SK-N-SH (cell line): ENCODE results near the gene KCNH4. TPM values are rescaled to one million over a fixed set of nuclear protein-coding genes. Genes with fewer than 3 reads are reported as not detected.
A peak's percentile ranks its signal among the peaks of the same experiment; 100 is the strongest.

ENCODE experiments used
- CTCF ChIA-PET: fragments of 300-600, 350-600 bp; formaldehyde crosslinking; extraction: SDS; loops from one replicate; lab custom pipeline; 2021; lab: Yijun Ruan, JAX
- POLR2A ChIA-PET: fragments of 350-600 bp; sonication (Branson Sonifier 250); formaldehyde crosslinking; extraction: SDS; loops from one replicate; lab custom pipeline; 2020; ENCODE audit warnings: antibody characterized with exemption, inconsistent platforms; lab: Yijun Ruan, JAX
- DNase-seq: peaks from one replicate; pipeline ENCODE4 v3.0.0; 2012
- H2AFZ ChIP-seq: fragments of 200-600 bp; sonication (generic); 2 replicates; pipeline ENCODE4 v1.8.1; 2016; ENCODE audit warnings: antibody characterized with exemption, mild to moderate bottlenecking, low read depth
- H3F3A ChIP-seq: fragments of 200-600 bp; sonication (generic); replicated peaks from 2 replicates; pipeline ENCODE3; 2016; ENCODE audit warnings: antibody characterized with exemption, mild to moderate bottlenecking; ENCODE audit not compliant: insufficient read depth
- H3K27ac ChIP-seq, 2 experiments: fragments of 200-500 bp in 1 of 2; fragments of 200-600 bp in 1 of 2; sonication (Bioruptor generic) in 1 of 2; sonication (generic), shearing (Covaris generic) in 1 of 2; 2 replicates each; pipeline versions ENCODE4 v1.5.1 to v1.6.1; 2014 to 2016; ENCODE audit warnings: low read depth in 2 of 2, inconsistent platforms in 1 of 2, low read length in 1 of 2, mild to moderate bottlenecking in 1 of 2, mixed read lengths in 1 of 2
- H3K27me3 ChIP-seq: fragments of 200-600 bp; sonication (generic), shearing (Covaris generic); 2 replicates; pipeline ENCODE4 v1.6.1; 2016; ENCODE audit warnings: mixed run types; ENCODE audit not compliant: insufficient read depth
- H3K36me3 ChIP-seq, 2 experiments: fragments of 200-500 bp in 1 of 2; fragments of 200-600 bp in 1 of 2; sonication (Bioruptor generic) in 1 of 2; sonication (generic) in 1 of 2; replicated peaks in 1 of 2; 2 replicates each; pipeline versions ENCODE3 to v1.5.1; 2014 to 2016; ENCODE audit warnings: low read length in 1 of 2, mild to moderate bottlenecking in 1 of 2; ENCODE audit not compliant: insufficient read depth in 2 of 2, control insufficient read depth in 1 of 2
- H3K4me1 ChIP-seq, 2 experiments: fragments of 200-500 bp in 1 of 2; fragments of 200-600 bp in 1 of 2; sonication (Bioruptor generic) in 1 of 2; sonication (generic), shearing (Covaris generic) in 1 of 2; 2 replicates each; pipeline versions ENCODE4 v1.5.1 to v1.6.1; 2014 to 2016; ENCODE audit warnings: low read depth in 1 of 2, low read length in 1 of 2, mixed run types in 1 of 2; ENCODE audit not compliant: insufficient read depth in 2 of 2, control insufficient read depth in 1 of 2
- H3K4me2 ChIP-seq: fragments of 200-600 bp; sonication (generic), shearing (Covaris generic); 2 replicates; pipeline ENCODE4 v1.6.1; 2017; ENCODE audit warnings: mixed run types
- H3K4me3 ChIP-seq, 2 experiments: fragments of 200-500 bp in 1 of 2; fragments of 200-600 bp in 1 of 2; sonication (Bioruptor generic) in 1 of 2; sonication (generic), shearing (Covaris generic) in 1 of 2; 2 replicates each; pipeline versions ENCODE4 v1.5.1 to v1.8.1; 2014 to 2016; ENCODE audit warnings: low read depth in 2 of 2, inconsistent platforms in 1 of 2, low read length in 1 of 2, mild to moderate bottlenecking in 1 of 2, mixed read lengths in 1 of 2, moderate library complexity in 1 of 2
- H3K79me2 ChIP-seq: fragments of 200-600 bp; sonication (generic); 2 replicates; pipeline ENCODE4 v1.8.1; 2017; ENCODE audit warnings: mild to moderate bottlenecking; ENCODE audit not compliant: insufficient read depth
- H3K9ac ChIP-seq: fragments of 200-600 bp; sonication (generic); 2 replicates; pipeline ENCODE4 v1.6.1; 2017; ENCODE audit warnings: mixed run types
- H3K9me2 ChIP-seq: fragments of 200-600 bp; sonication (generic); 2 replicates; pipeline ENCODE4 v1.6.1; 2017; ENCODE audit warnings: mixed run types
- H3K9me3 ChIP-seq: fragments of 200-600 bp; sonication (generic); 2 replicates; pipeline ENCODE4 v1.6.1; 2017; ENCODE audit warnings: mixed run types, mild to moderate bottlenecking, moderate library complexity
- H4K20me1 ChIP-seq: fragments of 200-600 bp; sonication (generic); 2 replicates; pipeline ENCODE4 v1.6.1; 2017; ENCODE audit warnings: mild to moderate bottlenecking, mixed run types; ENCODE audit not compliant: insufficient read depth
- CHD2 ChIP-seq: fragments of 150-350 bp; IDR thresholded peaks from 2 replicates; pipeline ENCODE4 v1.6.1; 2018; ENCODE audit warnings: low read length; ENCODE audit not compliant: partially characterized antibody
- CTCF ChIP-seq: fragments of 200-600 bp; sonication (generic); IDR thresholded peaks from 2 replicates; pipeline ENCODE4 v1.6.1; 2017; ENCODE audit warnings: antibody characterized with exemption, mild to moderate bottlenecking, moderate library complexity
- EP300 ChIP-seq, 2 experiments: IDR thresholded peaks; 2 replicates each; pipeline versions ENCODE4 v1.4.0 to v1.6.1; 2012; ENCODE audit warnings: borderline replicate concordance in 1 of 2, low read depth in 1 of 2, low read length in 1 of 2
- FOXJ3 ChIP-seq: sonication (generic); formaldehyde crosslinking; IDR thresholded peaks from 2 replicates; pipeline ENCODE4 v1.5.1; 2020; ENCODE audit warnings: mild to moderate bottlenecking, missing genetic modification reagents
- FOXM1 ChIP-seq: IDR thresholded peaks from 2 replicates; pipeline ENCODE4 v1.4.0; 2012; ENCODE audit warnings: low read depth, mild to moderate bottlenecking
- GATA2 ChIP-seq: sonication (generic); formaldehyde crosslinking; IDR thresholded peaks from 2 replicates; pipeline ENCODE4 v1.5.0; 2020; ENCODE audit warnings: mild to moderate bottlenecking, missing genetic modification reagents
- MAX ChIP-seq: IDR thresholded peaks from 2 replicates; pipeline ENCODE4 v1.4.0; 2012; ENCODE audit warnings: low read depth
- MEF2A ChIP-seq: IDR thresholded peaks from 2 replicates; pipeline ENCODE4 v1.4.0; 2012; ENCODE audit warnings: low read depth, borderline replicate concordance
- NFIC ChIP-seq: IDR thresholded peaks from 2 replicates; pipeline ENCODE4 v1.4.0; 2012; ENCODE audit warnings: borderline replicate concordance
- NRF1 ChIP-seq: IDR thresholded peaks from 2 replicates; pipeline ENCODE4 v1.6.1; 2012; ENCODE audit warnings: low read depth, mild to moderate bottlenecking, low read length
- PBX3 ChIP-seq: IDR thresholded peaks from 2 replicates; pipeline ENCODE4; 2012
- RCOR1 ChIP-seq: fragments of 150-350 bp; IDR thresholded peaks from 2 replicates; pipeline ENCODE4 v1.6.1; 2017; ENCODE audit warnings: antibody characterized with exemption, low read length
- RFX5 ChIP-seq: IDR thresholded peaks from 2 replicates; pipeline ENCODE4 v1.6.1; 2012; ENCODE audit warnings: mild to moderate bottlenecking, improper control_type of control experiment, low read length
- RXRA ChIP-seq: IDR thresholded peaks from 2 replicates; pipeline ENCODE4 v1.4.0; 2012; ENCODE audit warnings: low read depth, mild to moderate bottlenecking, borderline replicate concordance
- SIN3A ChIP-seq: IDR thresholded peaks from 2 replicates; pipeline ENCODE4 v1.6.1; 2012; ENCODE audit warnings: low read depth, mild to moderate bottlenecking, low read length, moderate library complexity, borderline replicate concordance
- SMC3 ChIP-seq: IDR thresholded peaks from 2 replicates; pipeline ENCODE4 v1.6.1; 2012; ENCODE audit warnings: low read depth, low read length, improper control_type of control experiment
- TAF1 ChIP-seq: IDR thresholded peaks from 2 replicates; pipeline ENCODE4 v1.6.1; 2012; ENCODE audit warnings: low read depth, mild to moderate bottlenecking, low read length, moderate library complexity, borderline replicate concordance
- TCF12 ChIP-seq: IDR thresholded peaks from 2 replicates; pipeline ENCODE4 v1.4.0; 2012
- TEAD4 ChIP-seq: IDR thresholded peaks from 2 replicates; pipeline ENCODE4 v1.4.0; 2012; ENCODE audit warnings: mild to moderate bottlenecking, borderline replicate concordance; ENCODE audit not compliant: insufficient read depth
- USF2 ChIP-seq: fragments of 150-350 bp; IDR thresholded peaks from 2 replicates; pipeline ENCODE4 v1.6.1; 2017; ENCODE audit warnings: antibody characterized with exemption, low read length, low read depth, borderline replicate concordance
- YY1 ChIP-seq: IDR thresholded peaks from 2 replicates; pipeline ENCODE4 v1.4.0; 2012; ENCODE audit warnings: low read depth, mild to moderate bottlenecking
- WGBS: methylation state at CpG from one replicate; pipeline ENCODE4 v1.1.6; 2017; ENCODE audit warnings: low lambda C conversion rate; 5-methylcytosine and 5-hydroxymethylcytosine counted together
- polyA plus RNA-seq, 3 experiments: library from polyadenylated mRNA; depleted of rRNA; stranded (reverse); fragments of >200 nt; gene quantifications; 2 replicates each; pipeline ENCODE4 v1.2.3, GENCODE V29; 2012

Gene KCNH4
- polyA plus RNA-seq, 1 of the 3 experiments (the other 2 are of a cell fraction): 0.46 TPM

GRCh38 chr17:42185621-42185930, 4.6 kb upstream of the KCNH4 start:
- peaks cover 4 to 9% of the 10 kb centered on the region in 2 experiments; a peak in 2 of 4 replicates for H3K4me1 ChIP-seq
- no peak overlapping the region for H3K4me2 ChIP-seq
- DNase-seq: no peak
- TF ChIP-seq CHD2: no peak
- TF ChIP-seq TEAD4: no peak
- TF ChIP-seq YY1: no peak
- TF ChIP-seq SIN3A: no peak
- no peak for TF ChIP-seq MAX
- no peak for TF ChIP-seq TCF12
- TF ChIP-seq RFX5: no peak
- TF ChIP-seq SMC3: no peak
- no peak overlapping the region for H3K27ac ChIP-seq
- no peaks in the 10 kb centered on the region for H3K36me3 ChIP-seq
- H3K9me2 ChIP-seq: no peaks in the 10 kb centered on the region
- no peak overlapping the region for H2AFZ ChIP-seq
- no peaks in the 10 kb centered on the region for H3K9me3 ChIP-seq
- no peaks in the 10 kb centered on the region for H4K20me1 ChIP-seq
- H3F3A ChIP-seq: peaks cover 11% of the 10 kb centered on the region
- 89% methylated on average over 7 of the region's 7 CpGs for WGBS
- H3K79me2 ChIP-seq: no peaks in the 10 kb centered on the region
- H3K27me3 ChIP-seq: no peaks in the 10 kb centered on the region
- CTCF ChIA-PET: no interaction called here
- H3K9ac ChIP-seq: no peak overlapping the region
- H3K4me3 ChIP-seq: no peak overlapping the region
- POLR2A ChIA-PET: interaction anchor here (3.2 kb wide), 1 partner anchor 9 kb away, joined by 12 read pairs; the partner anchor contains the start of gene GHDC

GRCh38 chr17:42184713-42185620, 4.0 kb upstream of the KCNH4 start, which contains the start of gene HCRT:
TSS of gene HCRT (minus strand) at chr17:42185452. CDS start at chr17:42185365, 87 bp downstream.
- Histone ChIP-seq H4K20me1 (no peaks in the 10 kb centered on the region), H3K9me2 (no peaks in the 10 kb centered on the region), H3K27me3 (no peaks in the 10 kb centered on the region), H3K4me1 (peaks cover 4 to 15% of the 10 kb centered on the region in 2 experiments; a peak in 2 of 4 replicates), H3K36me3 (no peaks in the 10 kb centered on the region), H3K9ac (no peak within 1 kb of the TSS), H3K4me3 (peak within 1 kb of the TSS in 1 of 2 experiments; percentile 41; a peak in 1 of 4 replicates), H3K4me2 (peak within 1 kb of the TSS; percentile 56; the same call in 1 of the 2 replicates), H2AFZ (no peak within 1 kb of the TSS), H3K9me3 (no peaks in the 10 kb centered on the region), H3K79me2 (no peaks in the 10 kb centered on the region), H3F3A (peaks cover 11% of the 10 kb centered on the region), H3K27ac (no peak within 1 kb of the TSS)
- ChIA-PET CTCF (interaction anchor here (0.7 to 2.1 kb wide), 8 partner anchors 9 to 218 kb away, joined by 3 to 10 read pairs (median 3); partner anchors contain the start of gene KAT2A), POLR2A (interaction anchor here (3.2 kb wide), 1 partner anchor 9 kb away, joined by 12 read pairs; the partner anchor contains the start of gene GHDC)
- TF ChIP-seq USF2: no peak
- no peak for TF ChIP-seq NFIC
- TF ChIP-seq SMC3: no peak
- TF ChIP-seq TAF1: no peak
- TF ChIP-seq RFX5: no peak
- TF ChIP-seq NRF1: no peak
- no peak for TF ChIP-seq FOXM1
- no peak for TF ChIP-seq MAX
- no peak for TF ChIP-seq CHD2
- TF ChIP-seq RXRA: no peak
- no peak for TF ChIP-seq EP300 (IDR thresholded peaks at IDR 0.05; ENCODE audit: borderline replicate concordance in 1 of 2, low read depth in 1 of 2, low read length in 1 of 2)
- TF ChIP-seq SIN3A: no peak
- no peak for TF ChIP-seq MEF2A
- TF ChIP-seq FOXJ3 (CRISPR knock-in tag): no peak
- no peak for TF ChIP-seq CTCF
- TF ChIP-seq YY1: no peak
- no peak for TF ChIP-seq GATA2 (CRISPR knock-in tag)
- no peak for TF ChIP-seq PBX3
- no peak for TF ChIP-seq RCOR1
- no peak for DNase-seq
- 95% methylated on average over 5 of the region's 11 CpGs for WGBS
